LNCAP (cell line): ENCODE results near the gene OR2C1.

Source experiments
- TF ChIP-seq, protein P1 (sequence below): fragments of 450-650 bp; IDR thresholded peaks from 2 replicates; pipeline ENCODE4 v1.5.1; 2017; ENCODE audit warnings: mild to moderate bottlenecking

Gene OR2C1

GRCh38 chr16:3364774-3365427 lies 9.2 kb downstream of the OR2C1 start:
- TF ChIP-seq, protein P1, sequence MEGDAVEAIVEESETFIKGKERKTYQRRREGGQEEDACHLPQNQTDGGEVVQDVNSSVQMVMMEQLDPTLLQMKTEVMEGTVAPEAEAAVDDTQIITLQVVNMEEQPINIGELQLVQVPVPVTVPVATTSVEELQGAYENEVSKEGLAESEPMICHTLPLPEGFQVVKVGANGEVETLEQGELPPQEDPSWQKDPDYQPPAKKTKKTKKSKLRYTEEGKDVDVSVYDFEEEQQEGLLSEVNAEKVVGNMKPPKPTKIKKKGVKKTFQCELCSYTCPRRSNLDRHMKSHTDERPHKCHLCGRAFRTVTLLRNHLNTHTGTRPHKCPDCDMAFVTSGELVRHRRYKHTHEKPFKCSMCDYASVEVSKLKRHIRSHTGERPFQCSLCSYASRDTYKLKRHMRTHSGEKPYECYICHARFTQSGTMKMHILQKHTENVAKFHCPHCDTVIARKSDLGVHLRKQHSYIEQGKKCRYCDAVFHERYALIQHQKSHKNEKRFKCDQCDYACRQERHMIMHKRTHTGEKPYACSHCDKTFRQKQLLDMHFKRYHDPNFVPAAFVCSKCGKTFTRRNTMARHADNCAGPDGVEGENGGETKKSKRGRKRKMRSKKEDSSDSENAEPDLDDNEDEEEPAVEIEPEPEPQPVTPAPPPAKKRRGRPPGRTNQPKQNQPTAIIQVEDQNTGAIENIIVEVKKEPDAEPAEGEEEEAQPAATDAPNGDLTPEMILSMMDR = no peak

GRCh38 chr16:3369073-3369472 lies 13.4 kb downstream of the OR2C1 start:
- TF ChIP-seq, protein P1 = no peak

DNA sequence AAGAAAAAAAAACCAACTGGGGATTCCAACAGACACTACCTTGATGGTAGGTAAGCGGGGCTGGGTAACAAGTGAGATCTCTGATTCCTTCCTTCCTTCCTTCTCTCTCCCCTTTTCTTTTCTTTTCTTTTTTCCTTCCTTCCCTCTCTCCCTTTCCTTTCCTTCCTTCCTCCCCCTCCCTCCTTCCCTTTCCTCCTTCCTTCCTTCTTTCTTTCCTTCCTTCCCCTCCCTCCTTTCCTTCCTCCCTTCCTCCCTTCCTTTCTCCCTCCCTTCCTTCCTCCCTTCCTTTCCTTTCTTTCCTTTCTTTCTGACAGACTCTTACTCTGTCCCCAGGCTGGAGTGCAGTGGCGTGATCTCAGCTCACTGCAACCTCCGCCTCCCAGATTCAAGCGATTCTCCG lies 20.0 kb downstream of the OR2C1 start:
- TF ChIP-seq, protein P1 = no peak

GRCh38 chr16:3377917-3378316 lies 22.2 kb downstream of the OR2C1 start:
- TF ChIP-seq, protein P1 = no peak

DNA sequence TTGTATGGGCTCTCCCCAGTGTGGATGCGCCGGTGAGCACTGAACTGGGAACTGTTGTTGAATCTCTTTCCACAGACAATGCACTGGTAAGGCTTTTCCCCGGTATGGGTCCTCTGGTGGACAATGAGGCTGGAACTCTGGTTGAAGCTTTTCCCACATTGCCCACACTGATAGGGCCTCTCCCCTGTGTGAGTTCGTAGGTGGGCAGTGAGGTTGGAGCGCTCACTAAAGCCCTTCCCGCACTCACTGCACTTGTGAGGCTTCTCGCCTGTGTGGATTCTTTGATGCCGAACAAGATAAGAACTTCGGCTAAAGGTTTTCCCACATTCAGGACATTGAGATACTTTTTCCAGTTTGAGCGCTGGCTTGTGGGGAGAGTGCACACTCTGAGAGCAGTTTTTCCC lies 27.4 kb downstream of the OR2C1 start:
- TF ChIP-seq, protein P1 = no peak

DNA sequence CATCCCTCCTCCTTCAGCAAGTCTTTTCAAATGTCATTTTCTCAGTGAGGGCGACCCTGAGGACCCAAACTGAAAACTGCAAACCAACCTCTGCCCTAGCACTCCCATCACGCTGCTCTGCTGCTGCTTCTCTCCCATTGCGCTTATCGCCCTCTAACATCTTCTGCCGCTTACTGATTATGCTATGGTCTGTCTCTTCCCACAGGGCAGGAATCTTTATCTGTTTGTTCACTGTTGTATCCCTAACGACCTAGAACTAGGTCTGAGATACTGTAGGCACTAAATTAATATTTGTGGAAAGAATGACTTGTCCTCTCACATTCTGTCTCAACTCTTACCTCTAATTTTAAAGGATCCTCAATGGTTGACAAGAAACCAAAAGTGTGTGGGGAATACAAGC lies 32.6 kb downstream of the OR2C1 start:
- TF ChIP-seq, protein P1 = no peak

DNA sequence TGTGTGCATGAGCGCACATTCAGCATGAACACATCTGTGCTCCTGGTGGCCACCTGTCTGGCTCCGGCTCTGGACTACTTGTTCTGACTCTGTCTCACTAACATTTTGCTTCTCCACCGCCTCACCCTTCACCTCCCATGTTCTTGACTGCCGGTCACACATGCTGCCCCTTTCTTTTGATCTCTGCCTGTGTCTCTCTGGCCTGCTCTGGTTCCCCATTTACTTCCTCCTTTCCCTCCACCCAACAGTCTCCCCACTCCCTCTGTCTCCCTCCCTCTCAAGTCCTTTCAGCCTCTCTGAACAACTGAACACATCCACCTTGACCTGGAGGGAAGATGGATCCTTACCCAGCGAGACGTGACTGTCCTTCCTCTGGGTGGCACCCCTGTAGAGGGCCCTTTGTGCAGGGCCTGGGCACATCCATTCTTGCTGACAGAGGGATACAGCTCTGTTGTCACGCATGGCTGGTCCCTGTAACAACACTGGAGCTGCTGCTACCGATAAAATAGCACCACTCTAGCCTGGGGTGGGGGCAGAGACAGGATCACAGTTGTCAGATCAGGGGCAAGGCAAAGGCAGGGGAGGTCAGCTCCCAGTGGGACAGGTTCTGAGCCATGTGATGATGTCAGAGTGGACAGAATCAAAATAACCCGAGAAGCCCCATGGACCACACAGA lies 34.1 kb downstream of the OR2C1 start:
- TF ChIP-seq, protein P1 = no peak
